Keratinocyte (primary cell): ENCODE results near the gene GFAP. TPM values are rescaled to one million over a fixed set of nuclear protein-coding genes. Genes with fewer than 3 reads are reported as not detected.

Experiments
- DNase-seq: peaks from one replicate; pipeline ENCODE4 v3.0.0-alpha.2; 2011; ENCODE audit warnings: low read depth, missing footprints, low spot score
- FAIRE-seq: peaks from 2 replicates; lab custom pipeline; 2011; peaks lifted over from hg19 to GRCh38; lab: Jason Lieb, UNC
- H2AFZ ChIP-seq: 2 replicates; pipeline ENCODE4 v1.6.0; 2012; ENCODE audit warnings: low read length, control low read depth, inconsistent platforms; ENCODE audit not compliant: control insufficient read depth
- H3K27ac ChIP-seq: 2 replicates; pipeline ENCODE4 v1.5.1; 2011; ENCODE audit warnings: low read length; ENCODE audit not compliant: control insufficient read depth, insufficient read depth
- H3K27me3 ChIP-seq: 3 replicates; pipeline ENCODE4 v1.6.0; 2011; ENCODE audit warnings: low read length; ENCODE audit not compliant: control insufficient read depth, insufficient read depth; ENCODE audit errors: extremely low read depth
- H3K36me3 ChIP-seq, 2 experiments: 2 replicates in 1 of 2; 3 replicates in 1 of 2; pipeline ENCODE4 v1.5.1; 2011; ENCODE audit warnings: low read length in 2 of 2, mild to moderate bottlenecking in 1 of 2; ENCODE audit not compliant: control insufficient read depth in 2 of 2, insufficient read depth in 2 of 2; ENCODE audit errors: extremely low read depth in 1 of 2
- H3K4me1 ChIP-seq: 3 replicates; pipeline ENCODE4 v1.5.1; 2011; ENCODE audit warnings: low read length; ENCODE audit not compliant: control insufficient read depth, insufficient read depth; ENCODE audit errors: extremely low read depth
- H3K4me2 ChIP-seq: 3 replicates; pipeline ENCODE4 v1.6.0; 2011; ENCODE audit warnings: low read depth, low read length; ENCODE audit not compliant: control insufficient read depth, insufficient read depth; ENCODE audit errors: extremely low read depth
- H3K4me3 ChIP-seq, 3 experiments: fragments of 200-600 bp in 1 of 3; sonication (generic) in 1 of 3; 2 replicates in 2 of 3; 3 replicates in 1 of 3; pipeline ENCODE4 v1.5.1; 2011 to 2016; ENCODE audit warnings: low read length in 3 of 3, mild to moderate bottlenecking in 3 of 3, control low read depth in 2 of 3, inconsistent platforms in 1 of 3, low read depth in 1 of 3, mixed read lengths in 1 of 3, mixed run types in 1 of 3, moderate library complexity in 1 of 3; ENCODE audit not compliant: control insufficient read depth in 2 of 3, insufficient read depth in 2 of 3; ENCODE audit errors: extremely low read depth in 1 of 3
- H3K79me2 ChIP-seq: 2 replicates; pipeline ENCODE4 v1.6.0; 2012; ENCODE audit warnings: low read length; ENCODE audit not compliant: control insufficient read depth, insufficient read depth
- H3K9ac ChIP-seq: 3 replicates; pipeline ENCODE4 v1.6.0; 2011; ENCODE audit warnings: low read length; ENCODE audit not compliant: control insufficient read depth, insufficient read depth; ENCODE audit errors: extremely low read depth
- H3K9me1 ChIP-seq: 3 replicates; pipeline ENCODE4 v1.6.0; 2011; ENCODE audit warnings: low read length; ENCODE audit not compliant: control insufficient read depth, insufficient read depth; ENCODE audit errors: extremely low read depth
- H3K9me3 ChIP-seq: 2 replicates; pipeline ENCODE4 v1.5.1; 2012; ENCODE audit warnings: low read depth, low read length; ENCODE audit not compliant: control insufficient read depth
- H4K20me1 ChIP-seq: 3 replicates; pipeline ENCODE4 v1.6.0; 2011; ENCODE audit warnings: low read length; ENCODE audit not compliant: control insufficient read depth, insufficient read depth; ENCODE audit errors: extremely low read depth
- EZH2 ChIP-seq: IDR thresholded peaks from one replicate; pipeline ENCODE4 v1.6.1; 2012; ENCODE audit warnings: inconsistent platforms, mild to moderate bottlenecking, low read length, moderate library complexity
- dilution Hi-C: fragments of 300-500 bp; cut with MboI; formaldehyde crosslinking; loops from one replicate; pipeline ENCODE4 v1.7.0; 2020; ENCODE audit warnings: low sequenced_read_pairs; ENCODE audit not compliant: extremely low pct_ligation_motif_present
- polyA plus RNA-seq, 5 experiments: library from polyadenylated mRNA; depleted of rRNA in 3 of 5; stranded (reverse) in 3 of 5; stranded (forward) in 1 of 5; unstranded in 1 of 5; fragments of >200 nt; gene quantifications; 1 replicate in 1 of 5; 2 replicates in 3 of 5; 3 replicates in 1 of 5; pipeline versions ENCODE4 v1.2.1 to v1.2.3, GENCODE V29; 2011 to 2012; ENCODE audit warnings: missing spikeins in 2 of 5, low read depth in 1 of 5, low replicate concordance in 1 of 5
- TF ChIP-seq, protein P1 (sequence below), 3 experiments: IDR thresholded peaks in 1 of 3; conservative IDR thresholded peaks in 1 of 3; optimal IDR thresholded peaks in 1 of 3; 2 replicates in 2 of 3; 3 replicates in 1 of 3; pipeline versions ENCODE3 to v1.5.1; 2011; ENCODE audit warnings: low read length in 3 of 3, mild to moderate bottlenecking in 3 of 3, moderate library complexity in 2 of 3, control low read depth in 1 of 3, inconsistent platforms in 1 of 3; ENCODE audit not compliant: insufficient read depth in 2 of 3; ENCODE audit errors: extremely low read depth in 1 of 3

GFAP gene
- polyA plus RNA-seq, 1 donor (not counting 4 experiments of a cell fraction or from before 2014, with no cell fraction given), result 0.14 TPM

DNA sequence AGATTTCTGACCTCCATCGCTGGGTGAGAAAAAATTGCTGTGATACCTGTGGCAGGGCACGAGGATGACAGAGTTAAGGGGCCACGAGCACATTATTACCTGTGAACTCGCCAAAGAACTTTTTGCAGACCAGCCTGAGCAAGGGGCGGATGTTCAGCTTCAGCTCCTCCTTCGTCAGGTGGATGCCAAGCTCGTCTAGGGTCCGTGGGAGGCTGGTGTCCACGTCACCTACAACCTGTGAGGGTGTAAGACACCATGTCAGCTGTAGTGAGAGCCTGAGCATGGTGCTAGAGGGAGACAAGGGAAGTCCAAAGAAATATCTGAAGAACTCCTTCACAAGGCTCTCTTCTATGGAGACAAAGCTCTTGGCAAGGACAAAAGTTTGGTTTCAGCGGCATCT, 50.5 kb downstream of the GFAP start:
- H2AFZ ChIP-seq, result no peak overlapping the region
- no peak overlapping the region for H3K4me3 ChIP-seq
- H3K9me3 ChIP-seq, result no peaks in the 10 kb centered on the region
- no peak overlapping the region for H3K4me2 ChIP-seq
- no peaks in the 10 kb centered on the region for H3K79me2 ChIP-seq
- H4K20me1 ChIP-seq, result peaks cover 4% of the 10 kb centered on the region
- no peaks in the 10 kb centered on the region for H3K4me1 ChIP-seq
- H3K9me1 ChIP-seq, result no peaks in the 10 kb centered on the region
- H3K27ac ChIP-seq, result no peak overlapping the region
- H3K9ac ChIP-seq, result no peak overlapping the region
- peaks cover 36 to 80% of the 10 kb centered on the region in 2 experiments for H3K36me3 ChIP-seq
- H3K27me3 ChIP-seq, result no peaks in the 10 kb centered on the region
- dilution Hi-C loops, result no loop called here
- FAIRE-seq (no peak), DNase-seq (no peak)
- TF ChIP-seq, protein P1, sequence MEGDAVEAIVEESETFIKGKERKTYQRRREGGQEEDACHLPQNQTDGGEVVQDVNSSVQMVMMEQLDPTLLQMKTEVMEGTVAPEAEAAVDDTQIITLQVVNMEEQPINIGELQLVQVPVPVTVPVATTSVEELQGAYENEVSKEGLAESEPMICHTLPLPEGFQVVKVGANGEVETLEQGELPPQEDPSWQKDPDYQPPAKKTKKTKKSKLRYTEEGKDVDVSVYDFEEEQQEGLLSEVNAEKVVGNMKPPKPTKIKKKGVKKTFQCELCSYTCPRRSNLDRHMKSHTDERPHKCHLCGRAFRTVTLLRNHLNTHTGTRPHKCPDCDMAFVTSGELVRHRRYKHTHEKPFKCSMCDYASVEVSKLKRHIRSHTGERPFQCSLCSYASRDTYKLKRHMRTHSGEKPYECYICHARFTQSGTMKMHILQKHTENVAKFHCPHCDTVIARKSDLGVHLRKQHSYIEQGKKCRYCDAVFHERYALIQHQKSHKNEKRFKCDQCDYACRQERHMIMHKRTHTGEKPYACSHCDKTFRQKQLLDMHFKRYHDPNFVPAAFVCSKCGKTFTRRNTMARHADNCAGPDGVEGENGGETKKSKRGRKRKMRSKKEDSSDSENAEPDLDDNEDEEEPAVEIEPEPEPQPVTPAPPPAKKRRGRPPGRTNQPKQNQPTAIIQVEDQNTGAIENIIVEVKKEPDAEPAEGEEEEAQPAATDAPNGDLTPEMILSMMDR (optimal IDR thresholded peaks at IDR 0.05 in 1 of 3, IDR thresholded peaks at IDR 0.05 in 1 of 3, conservative IDR thresholded peaks at IDR 0.05 in 1 of 3; ENCODE audit: extremely low read depth in 1 of 3, insufficient read depth in 2 of 3, low read length in 3 of 3), result no peak
- no peak for TF ChIP-seq EZH2

DNA sequence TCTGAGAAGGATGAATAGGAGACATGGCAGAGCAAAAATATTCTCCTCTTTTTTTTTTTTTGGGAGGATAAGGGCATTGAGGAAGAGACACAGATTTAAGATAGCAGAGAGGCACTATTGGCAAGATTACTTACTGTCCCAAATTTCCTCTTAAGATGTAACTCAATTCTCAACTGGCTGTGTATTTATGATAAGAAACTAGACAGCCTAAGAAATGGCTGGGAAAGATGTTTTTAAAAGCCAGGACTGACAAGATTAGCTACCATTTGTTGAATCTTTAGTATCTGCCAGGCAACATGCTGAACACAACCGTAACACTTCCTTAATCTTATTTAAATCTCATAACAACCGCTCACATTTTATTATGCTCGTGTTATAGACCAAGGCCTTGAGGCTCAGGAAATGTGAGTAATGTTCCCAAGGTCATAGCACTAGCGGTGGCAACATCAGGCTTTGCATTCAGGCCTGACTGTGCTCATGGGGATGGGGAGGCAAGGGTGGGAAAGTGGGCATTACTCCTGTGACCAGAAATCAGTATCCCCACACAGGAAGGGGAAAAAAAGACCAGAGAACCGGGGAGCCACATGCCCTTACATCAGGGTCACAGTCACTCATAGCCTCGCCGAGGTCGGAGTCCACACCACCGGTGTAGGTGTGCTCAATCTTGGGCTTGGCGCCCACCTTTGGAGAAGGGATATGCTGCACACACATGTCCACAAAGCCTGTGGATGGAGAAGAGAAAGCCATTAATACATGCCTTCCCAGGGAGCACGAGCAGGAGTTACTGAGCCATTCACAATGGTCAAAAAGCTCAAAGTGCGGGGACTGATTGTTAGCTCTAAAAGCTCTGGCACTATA, 52.0 kb downstream of the GFAP start:
- dilution Hi-C loops, result no loop called here
- TF ChIP-seq, protein P1 (optimal IDR thresholded peaks at IDR 0.05 in 1 of 3, IDR thresholded peaks at IDR 0.05 in 1 of 3, conservative IDR thresholded peaks at IDR 0.05 in 1 of 3; ENCODE audit: extremely low read depth in 1 of 3, insufficient read depth in 2 of 3, low read length in 3 of 3), result no peak
- TF ChIP-seq EZH2, result no peak
- Histone ChIP-seq H2AFZ (no peak overlapping the region), H3K4me2 (no peak overlapping the region), H3K27ac (no peak overlapping the region), H3K9me3 (no peaks in the 10 kb centered on the region), H3K36me3 (peaks cover 42 to 82% of the 10 kb centered on the region in 2 experiments), H3K4me3 (no peak overlapping the region), H3K9ac (no peak overlapping the region), H3K79me2 (no peaks in the 10 kb centered on the region), H3K4me1 (no peaks in the 10 kb centered on the region), H3K27me3 (no peaks in the 10 kb centered on the region), H3K9me1 (no peaks in the 10 kb centered on the region), H4K20me1 (peaks cover 4% of the 10 kb centered on the region)
- DNase-seq (no peak), FAIRE-seq (no peak)
